SK-N-SH treated with all-trans-retinoic acid at 6 μM for 48 hours (cell line): Measurements from ENCODE around the gene ASB2.

ENCODE experiments used
- ATAC-seq: fragments of 200-7000 bp; cut with Tn5 transposase; 3 replicates; pipeline ENCODE4 v1.9.1; 2020; ENCODE audit warnings: mild to moderate bottlenecking, moderate library complexity
- ARNTL ChIP-seq: fragments of 450-650 bp; formaldehyde crosslinking; IDR thresholded peaks from 2 replicates; pipeline ENCODE4 v1.5.0; 2020; ENCODE audit warnings: low read depth, mild to moderate bottlenecking, moderate library complexity, borderline replicate concordance
- BACH2 ChIP-seq: fragments of 250-450 bp; sonication (Bioruptor Pico); IDR thresholded peaks from 2 replicates; pipeline ENCODE4 v1.9.0; 2021; ENCODE audit warnings: mild to moderate bottlenecking, borderline replicate concordance
- CSDC2 ChIP-seq: fragments of 250-450 bp; sonication (Bioruptor Pico); IDR thresholded peaks from 2 replicates; pipeline ENCODE4 v1.5.0; 2020; ENCODE audit warnings: mild to moderate bottlenecking, moderate library complexity
- ESRRG ChIP-seq: fragments of 250-450 bp; sonication (Bioruptor Pico); IDR thresholded peaks from 2 replicates; pipeline ENCODE4 v1.6.1; 2021; ENCODE audit warnings: mild to moderate bottlenecking
- GLIS3 ChIP-seq: fragments of 250-450 bp; sonication (Bioruptor Pico); IDR thresholded peaks from 2 replicates; pipeline ENCODE4 v1.5.0; 2020; ENCODE audit warnings: mild to moderate bottlenecking, moderate library complexity
- ISL1 ChIP-seq: fragments of 250-450 bp; sonication (Bioruptor Pico); IDR thresholded peaks from 2 replicates; pipeline ENCODE4 v2.1.2; 2022; ENCODE audit warnings: mild to moderate bottlenecking, moderate library complexity
- OSR1 ChIP-seq: fragments of 250-450 bp; sonication (Bioruptor Pico); IDR thresholded peaks from 2 replicates; pipeline ENCODE4 v1.8.0; 2022; ENCODE audit warnings: moderate library complexity, mild to moderate bottlenecking, inconsistent platforms
- PPARA ChIP-seq: fragments of 250-450 bp; sonication (Bioruptor Pico); IDR thresholded peaks from 2 replicates; pipeline ENCODE4 v1.5.0; 2020; ENCODE audit warnings: mild to moderate bottlenecking, borderline replicate concordance
- RARB ChIP-seq: fragments of 250-450 bp; sonication (Bioruptor Pico); IDR thresholded peaks from 2 replicates; pipeline ENCODE4 v1.8.0; 2021; ENCODE audit warnings: mild to moderate bottlenecking, moderate library complexity
- SNAI2 ChIP-seq: fragments of 250-450 bp; sonication (Bioruptor Pico); IDR thresholded peaks from 2 replicates; pipeline ENCODE4 v1.5.0; 2020; ENCODE audit warnings: mild to moderate bottlenecking, moderate library complexity
- TCF4 ChIP-seq: fragments of 250-450 bp; sonication (Bioruptor Pico); IDR thresholded peaks from 2 replicates; pipeline ENCODE4 v1.8.0; 2021; ENCODE audit warnings: mild to moderate bottlenecking, moderate library complexity, borderline replicate concordance
- TOX ChIP-seq: fragments of 250-450 bp; sonication (Bioruptor Pico); IDR thresholded peaks from 2 replicates; pipeline ENCODE4 v1.8.0; 2021; ENCODE audit warnings: mild to moderate bottlenecking, moderate library complexity, borderline replicate concordance
- ZFP3 ChIP-seq: fragments of 250-450 bp; sonication (Bioruptor Pico); IDR thresholded peaks from 2 replicates; pipeline ENCODE4 v1.5.0; 2020; ENCODE audit warnings: mild to moderate bottlenecking, moderate library complexity
- ZFP30 ChIP-seq: fragments of 450-650 bp; formaldehyde crosslinking; IDR thresholded peaks from 2 replicates; pipeline ENCODE4 v1.5.0; 2022; ENCODE audit warnings: mild to moderate bottlenecking, moderate library complexity
- ZNF565 ChIP-seq: fragments of 450-650 bp; formaldehyde crosslinking; conservative IDR thresholded peaks from 2 replicates; pipeline ENCODE4 v1.5.0; 2020; ENCODE audit warnings: low read depth, mild to moderate bottlenecking, moderate library complexity
- ZNF70 ChIP-seq: fragments of 450-650 bp; formaldehyde crosslinking; IDR thresholded peaks from 2 replicates; pipeline ENCODE4 v1.5.0; 2020; ENCODE audit warnings: mild to moderate bottlenecking, moderate library complexity
- ZNF8 ChIP-seq: fragments of 450-650 bp; formaldehyde crosslinking; IDR thresholded peaks from 2 replicates; pipeline ENCODE4 v1.5.0; 2020; ENCODE audit warnings: mild to moderate bottlenecking, moderate library complexity
- TF ChIP-seq, protein P1 (sequence below): fragments of 250-450 bp; sonication (Bioruptor Pico); IDR thresholded peaks from 2 replicates; pipeline ENCODE4 v1.5.0; 2020; ENCODE audit warnings: mild to moderate bottlenecking, moderate library complexity
- TF ChIP-seq, protein P2 (sequence below): fragments of 250-450 bp; sonication (Bioruptor Pico); IDR thresholded peaks from 2 replicates; pipeline ENCODE4 v1.5.1; 2020; ENCODE audit warnings: low read depth, mild to moderate bottlenecking, moderate library complexity
- TF ChIP-seq, protein P3 (sequence below): fragments of 250-450 bp; sonication (Bioruptor Pico); IDR thresholded peaks from 2 replicates; pipeline ENCODE4 v1.5.1; 2021; ENCODE audit warnings: mild to moderate bottlenecking, moderate library complexity
- TF ChIP-seq, protein P4 (sequence below): fragments of 250-450 bp; sonication (Bioruptor Pico); IDR thresholded peaks from 2 replicates; pipeline ENCODE4 v1.8.0; 2020; ENCODE audit warnings: mild to moderate bottlenecking, moderate library complexity, borderline replicate concordance

ASB2 gene

DNA sequence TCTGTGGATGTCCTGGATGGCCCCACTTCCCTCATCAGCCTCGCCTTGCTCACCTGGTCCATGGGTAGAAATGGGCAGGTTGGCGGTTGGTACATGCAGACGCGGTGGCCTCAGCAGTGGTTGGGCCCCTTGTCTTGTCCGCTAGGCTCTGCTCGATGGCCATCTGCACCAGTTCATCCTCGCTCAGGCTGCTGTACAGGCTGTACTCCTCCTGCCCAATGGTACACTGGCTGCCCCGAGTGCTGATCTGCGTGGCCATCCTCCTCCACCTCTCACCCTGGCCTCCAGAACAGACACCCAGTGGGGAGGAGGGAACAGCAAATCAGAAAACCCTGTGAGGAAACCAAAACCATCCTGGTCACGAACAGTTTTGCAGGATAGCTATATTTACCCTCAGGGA is 12.1 kb downstream of the ASB2 start:
- ATAC-seq = no peak
- TF ChIP-seq ZFP3 (no peak), SNAI2 (CRISPR knock-in tag) (no peak), ZFP30 (CRISPR knock-in tag) (no peak), ZNF565 (no peak), BACH2 (CRISPR knock-in tag) (no peak), RARB (no peak), OSR1 (no peak), GLIS3 (CRISPR knock-in tag) (no peak), PPARA (CRISPR knock-in tag) (no peak), ISL1 (CRISPR knock-in tag) (no peak)
- TF ChIP-seq, protein P1, sequence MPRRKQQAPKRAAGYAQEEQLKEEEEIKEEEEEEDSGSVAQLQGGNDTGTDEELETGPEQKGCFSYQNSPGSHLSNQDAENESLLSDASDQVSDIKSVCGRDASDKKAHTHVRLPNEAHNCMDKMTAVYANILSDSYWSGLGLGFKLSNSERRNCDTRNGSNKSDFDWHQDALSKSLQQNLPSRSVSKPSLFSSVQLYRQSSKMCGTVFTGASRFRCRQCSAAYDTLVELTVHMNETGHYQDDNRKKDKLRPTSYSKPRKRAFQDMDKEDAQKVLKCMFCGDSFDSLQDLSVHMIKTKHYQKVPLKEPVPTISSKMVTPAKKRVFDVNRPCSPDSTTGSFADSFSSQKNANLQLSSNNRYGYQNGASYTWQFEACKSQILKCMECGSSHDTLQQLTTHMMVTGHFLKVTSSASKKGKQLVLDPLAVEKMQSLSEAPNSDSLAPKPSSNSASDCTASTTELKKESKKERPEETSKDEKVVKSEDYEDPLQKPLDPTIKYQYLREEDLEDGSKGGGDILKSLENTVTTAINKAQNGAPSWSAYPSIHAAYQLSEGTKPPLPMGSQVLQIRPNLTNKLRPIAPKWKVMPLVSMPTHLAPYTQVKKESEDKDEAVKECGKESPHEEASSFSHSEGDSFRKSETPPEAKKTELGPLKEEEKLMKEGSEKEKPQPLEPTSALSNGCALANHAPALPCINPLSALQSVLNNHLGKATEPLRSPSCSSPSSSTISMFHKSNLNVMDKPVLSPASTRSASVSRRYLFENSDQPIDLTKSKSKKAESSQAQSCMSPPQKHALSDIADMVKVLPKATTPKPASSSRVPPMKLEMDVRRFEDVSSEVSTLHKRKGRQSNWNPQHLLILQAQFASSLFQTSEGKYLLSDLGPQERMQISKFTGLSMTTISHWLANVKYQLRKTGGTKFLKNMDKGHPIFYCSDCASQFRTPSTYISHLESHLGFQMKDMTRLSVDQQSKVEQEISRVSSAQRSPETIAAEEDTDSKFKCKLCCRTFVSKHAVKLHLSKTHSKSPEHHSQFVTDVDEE (CRISPR knock-in tag) = no peak

DNA sequence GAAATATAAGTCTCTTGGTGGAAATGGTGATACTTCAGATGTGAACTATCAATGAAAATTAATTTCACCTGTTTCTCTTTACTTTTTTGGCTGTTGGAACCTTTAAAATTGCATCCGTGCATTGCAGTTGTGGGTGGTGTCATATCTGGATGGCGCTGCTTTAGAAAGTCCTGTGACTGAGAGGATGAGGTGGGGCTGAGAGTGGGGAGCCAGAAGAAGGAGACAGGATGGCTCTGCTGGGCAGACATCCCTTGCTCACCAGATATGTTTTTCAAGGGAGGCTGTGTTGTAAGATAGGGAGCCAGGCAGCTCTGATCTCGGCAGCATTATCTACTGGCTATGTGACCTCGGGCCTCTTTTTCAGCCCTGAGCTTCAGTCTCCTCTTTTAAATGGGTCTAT is 12.7 kb downstream of the ASB2 start:
- ATAC-seq = no peak
- TF ChIP-seq, protein P2, sequence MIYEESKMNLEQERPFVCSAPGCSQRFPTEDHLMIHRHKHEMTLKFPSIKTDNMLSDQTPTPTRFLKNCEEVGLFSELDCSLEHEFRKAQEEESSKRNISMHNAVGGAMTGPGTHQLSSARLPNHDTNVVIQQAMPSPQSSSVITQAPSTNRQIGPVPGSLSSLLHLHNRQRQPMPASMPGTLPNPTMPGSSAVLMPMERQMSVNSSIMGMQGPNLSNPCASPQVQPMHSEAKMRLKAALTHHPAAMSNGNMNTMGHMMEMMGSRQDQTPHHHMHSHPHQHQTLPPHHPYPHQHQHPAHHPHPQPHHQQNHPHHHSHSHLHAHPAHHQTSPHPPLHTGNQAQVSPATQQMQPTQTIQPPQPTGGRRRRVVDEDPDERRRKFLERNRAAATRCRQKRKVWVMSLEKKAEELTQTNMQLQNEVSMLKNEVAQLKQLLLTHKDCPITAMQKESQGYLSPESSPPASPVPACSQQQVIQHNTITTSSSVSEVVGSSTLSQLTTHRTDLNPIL (CRISPR knock-in tag) = no peak
- no peak for TF ChIP-seq OSR1
- TF ChIP-seq, protein P3, sequence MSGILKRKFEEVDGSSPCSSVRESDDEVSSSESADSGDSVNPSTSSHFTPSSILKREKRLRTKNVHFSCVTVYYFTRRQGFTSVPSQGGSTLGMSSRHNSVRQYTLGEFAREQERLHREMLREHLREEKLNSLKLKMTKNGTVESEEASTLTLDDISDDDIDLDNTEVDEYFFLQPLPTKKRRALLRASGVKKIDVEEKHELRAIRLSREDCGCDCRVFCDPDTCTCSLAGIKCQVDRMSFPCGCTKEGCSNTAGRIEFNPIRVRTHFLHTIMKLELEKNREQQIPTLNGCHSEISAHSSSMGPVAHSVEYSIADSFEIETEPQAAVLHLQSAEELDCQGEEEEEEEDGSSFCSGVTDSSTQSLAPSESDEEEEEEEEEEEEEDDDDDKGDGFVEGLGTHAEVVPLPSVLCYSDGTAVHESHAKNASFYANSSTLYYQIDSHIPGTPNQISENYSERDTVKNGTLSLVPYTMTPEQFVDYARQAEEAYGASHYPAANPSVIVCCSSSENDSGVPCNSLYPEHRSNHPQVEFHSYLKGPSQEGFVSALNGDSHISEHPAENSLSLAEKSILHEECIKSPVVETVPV (CRISPR knock-in tag) = no peak
- no peak for TF ChIP-seq ZFP30 (CRISPR knock-in tag)
- TF ChIP-seq TOX (CRISPR knock-in tag) = no peak
- TF ChIP-seq SNAI2 (CRISPR knock-in tag) = no peak
- TF ChIP-seq ZNF70 (CRISPR knock-in tag) = no peak
- TF ChIP-seq CSDC2 = no peak
- TF ChIP-seq GLIS3 (CRISPR knock-in tag) = no peak
- TF ChIP-seq RARB = no peak
- no peak for TF ChIP-seq TCF4
- TF ChIP-seq ARNTL = no peak
- TF ChIP-seq, all 23 proteins: peak for 0

DNA sequence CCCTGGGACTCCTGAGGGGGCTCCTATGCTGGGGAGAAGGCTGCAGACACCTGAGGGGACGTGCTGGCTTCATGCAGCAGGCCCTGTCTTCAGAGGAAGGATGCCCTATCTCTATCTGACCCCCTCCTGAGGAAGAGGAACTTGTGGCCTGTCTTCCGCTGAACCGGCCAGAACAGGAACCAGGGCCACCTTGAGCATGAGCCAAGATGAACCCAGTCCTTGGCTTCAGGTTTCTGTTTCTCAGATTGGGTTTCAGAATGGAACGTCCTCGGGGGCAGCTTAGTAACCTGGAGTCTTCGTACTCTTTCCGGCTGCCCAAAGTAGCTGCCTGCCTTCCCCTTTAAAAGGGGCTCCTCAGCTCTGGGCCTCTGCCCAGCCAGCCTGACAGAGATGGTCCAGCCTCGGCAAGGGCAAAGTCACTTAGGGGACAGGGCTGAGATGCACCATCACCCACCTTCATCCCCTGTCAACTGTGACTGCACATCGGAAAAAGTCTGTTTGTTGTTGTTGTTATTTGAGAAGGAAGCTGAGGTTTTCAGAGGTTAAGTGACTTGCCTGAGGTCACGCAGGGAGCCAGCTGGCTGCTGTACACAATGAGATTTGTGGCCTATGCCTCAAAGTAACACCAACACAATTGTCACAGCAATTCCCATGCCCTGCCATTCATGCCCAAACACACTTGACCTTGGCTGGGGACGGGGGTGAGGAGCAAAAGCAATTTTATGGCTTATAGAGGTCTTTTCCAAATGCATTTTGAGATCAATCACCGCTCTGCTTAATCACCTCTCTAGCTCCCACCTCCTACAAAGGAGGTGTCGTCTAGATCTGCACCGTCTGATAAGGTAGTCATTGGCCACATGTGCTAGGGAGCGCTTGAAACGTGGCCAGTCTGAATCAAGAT is 13.4 kb downstream of the ASB2 start:
- no peak for ATAC-seq
- TF ChIP-seq CSDC2 (no peak), ESRRG (CRISPR knock-in tag) (no peak), ARNTL (no peak), ZNF8 (no peak)
- TF ChIP-seq, protein P4, sequence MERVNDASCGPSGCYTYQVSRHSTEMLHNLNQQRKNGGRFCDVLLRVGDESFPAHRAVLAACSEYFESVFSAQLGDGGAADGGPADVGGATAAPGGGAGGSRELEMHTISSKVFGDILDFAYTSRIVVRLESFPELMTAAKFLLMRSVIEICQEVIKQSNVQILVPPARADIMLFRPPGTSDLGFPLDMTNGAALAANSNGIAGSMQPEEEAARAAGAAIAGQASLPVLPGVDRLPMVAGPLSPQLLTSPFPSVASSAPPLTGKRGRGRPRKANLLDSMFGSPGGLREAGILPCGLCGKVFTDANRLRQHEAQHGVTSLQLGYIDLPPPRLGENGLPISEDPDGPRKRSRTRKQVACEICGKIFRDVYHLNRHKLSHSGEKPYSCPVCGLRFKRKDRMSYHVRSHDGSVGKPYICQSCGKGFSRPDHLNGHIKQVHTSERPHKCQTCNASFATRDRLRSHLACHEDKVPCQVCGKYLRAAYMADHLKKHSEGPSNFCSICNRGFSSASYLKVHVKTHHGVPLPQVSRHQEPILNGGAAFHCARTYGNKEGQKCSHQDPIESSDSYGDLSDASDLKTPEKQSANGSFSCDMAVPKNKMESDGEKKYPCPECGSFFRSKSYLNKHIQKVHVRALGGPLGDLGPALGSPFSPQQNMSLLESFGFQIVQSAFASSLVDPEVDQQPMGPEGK (CRISPR knock-in tag) = no peak

DNA sequence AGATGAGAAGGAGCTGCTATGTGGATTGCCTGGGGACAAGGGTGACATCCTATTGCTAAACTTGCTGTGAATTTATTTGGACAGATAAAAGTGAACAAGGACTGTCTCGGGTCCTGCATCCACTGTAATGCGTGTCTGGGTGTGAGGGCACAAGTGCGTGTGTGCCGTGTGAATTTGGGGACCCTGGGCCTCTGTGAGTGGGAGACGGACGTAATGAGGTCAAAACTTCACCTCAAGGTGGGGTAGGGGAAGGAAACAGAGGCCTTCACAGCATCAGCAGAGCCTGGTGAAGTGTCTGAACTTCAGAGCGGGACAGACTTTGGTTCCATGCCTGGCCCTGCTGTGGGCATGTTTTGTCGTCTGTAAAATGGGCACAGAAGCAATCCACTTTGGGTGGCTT is 14.8 kb downstream of the ASB2 start:
- no peak for ATAC-seq
- TF ChIP-seq ZFP3 (no peak), ZNF70 (CRISPR knock-in tag) (no peak)
